Measurements from ENCODE around the gene PLCE1. TPM values are rescaled to one million over a fixed set of nuclear protein-coding genes. Genes with fewer than 3 reads are reported as not detected.

Gene PLCE1
- total and polyA plus RNA-seq, 10 donors: 0.55 to 25.2 (median 13.4) TPM

Other genes with a start within 250 kb of the PLCE1 start
- gene LGI1, start 236.0 kb upstream of the PLCE1 start, total RNA-seq: not detected
- gene LGI1, start 236.0 kb upstream of the PLCE1 start, polyA plus RNA-seq: under 1 TPM in 1 of 3 donors, not detected in 2; 0.16 TPM
- 1 to 10 TPM; 2.9 to 7.9 (median 5.2) TPM for gene SLC35G1, start 100.0 kb upstream of the PLCE1 start, total RNA-seq
- 1 to 10 TPM; 1.2 to 2.3 (median 1.8) TPM for gene SLC35G1, start 100.0 kb upstream of the PLCE1 start, polyA plus RNA-seq